T-helper 2 cell treated with Interferon-gamma antibody and Interleukin-4, amounts not matched to agents 5 μg/mL and 100 μg/mL, for 36 hours (primary cell): Measurements from ENCODE around the gene RIF1.

ENCODE experiments used
- DNase-seq: peaks from one replicate; pipeline ENCODE4 v3.0.0; 2021; ENCODE audit warnings: low spot score
- H3K27ac Mint-ChIP-seq: one replicate; pipeline ENCODE4 v1.8.0; 2021; ENCODE audit warnings: mild to moderate bottlenecking, mixed read lengths
- H3K27me3 Mint-ChIP-seq: one replicate; pipeline ENCODE4 v1.8.0; 2021; ENCODE audit warnings: low read depth, mixed read lengths
- H3K36me3 Mint-ChIP-seq: one replicate; pipeline ENCODE4 v1.8.0; 2021; ENCODE audit warnings: low read depth, mixed read lengths
- H3K4me1 Mint-ChIP-seq: one replicate; pipeline ENCODE4 v1.8.0; 2021; ENCODE audit warnings: low read depth, mixed read lengths
- H3K4me3 Mint-ChIP-seq: one replicate; pipeline ENCODE4 v1.8.0; 2022; ENCODE audit warnings: mild to moderate bottlenecking, moderate library complexity, mixed read lengths
- H3K9me3 Mint-ChIP-seq: one replicate; pipeline ENCODE4 v1.8.0; 2021; ENCODE audit warnings: mixed read lengths

RIF1 gene

GRCh38 chr2:151498178-151498577 lies 88.5 kb downstream of the RIF1 start:
- DNase-seq: no peak
- no peak overlapping the region for H3K4me3 Mint-ChIP-seq
- H3K27me3 Mint-ChIP-seq: no peaks in the 10 kb centered on the region
- H3K36me3 Mint-ChIP-seq: peaks cover 3% of the 10 kb centered on the region
- H3K27ac Mint-ChIP-seq: no peak overlapping the region
- H3K9me3 Mint-ChIP-seq: no peaks in the 10 kb centered on the region
- peaks cover 3% of the 10 kb centered on the region for H3K4me1 Mint-ChIP-seq

- Mint-ChIP-seq H3K4me3 (no peak overlapping the region), H3K9me3 (no peaks in the 10 kb centered on the region), H3K27me3 (no peaks in the 10 kb centered on the region), H3K4me1 (no peaks in the 10 kb centered on the region), H3K27ac (no peak overlapping the region), H3K36me3 (no peaks in the 10 kb centered on the region)
- DNase-seq: no peak
Measured at GRCh38 chr2:151506170-151506569, 96.5 kb downstream of the RIF1 start.

- no peaks in the 10 kb centered on the region for H3K4me1 Mint-ChIP-seq
- no peaks in the 10 kb centered on the region for H3K36me3 Mint-ChIP-seq
- H3K27me3 Mint-ChIP-seq: no peaks in the 10 kb centered on the region
- DNase-seq: no peak
- no peak overlapping the region for H3K4me3 Mint-ChIP-seq
- no peaks in the 10 kb centered on the region for H3K9me3 Mint-ChIP-seq
- H3K27ac Mint-ChIP-seq: no peak overlapping the region
Measured at GRCh38 chr2:151508519-151508918, 98.8 kb downstream of the RIF1 start.

GRCh38 chr2:151518802-151519201 lies 109.1 kb downstream of the RIF1 start:
- H3K27me3 Mint-ChIP-seq: no peaks in the 10 kb centered on the region
- H3K27ac Mint-ChIP-seq: no peak overlapping the region
- DNase-seq: no peak
- H3K4me1 Mint-ChIP-seq: no peaks in the 10 kb centered on the region
- no peaks in the 10 kb centered on the region for H3K36me3 Mint-ChIP-seq
- H3K4me3 Mint-ChIP-seq: no peak overlapping the region
- H3K9me3 Mint-ChIP-seq: no peaks in the 10 kb centered on the region

GRCh38 chr2:151520976-151521375 lies 111.3 kb downstream of the RIF1 start:
- Mint-ChIP-seq H3K4me3 (no peak overlapping the region), H3K9me3 (no peaks in the 10 kb centered on the region), H3K36me3 (no peaks in the 10 kb centered on the region), H3K27me3 (no peaks in the 10 kb centered on the region), H3K27ac (no peak overlapping the region), H3K4me1 (no peaks in the 10 kb centered on the region)
- DNase-seq: no peak

GRCh38 chr2:151522556-151522955 lies 112.9 kb downstream of the RIF1 start:
- DNase-seq: no peak
- H3K27ac Mint-ChIP-seq: no peak overlapping the region
- no peaks in the 10 kb centered on the region for H3K4me1 Mint-ChIP-seq
- no peaks in the 10 kb centered on the region for H3K27me3 Mint-ChIP-seq
- H3K9me3 Mint-ChIP-seq: no peaks in the 10 kb centered on the region
- H3K4me3 Mint-ChIP-seq: no peak overlapping the region
- no peaks in the 10 kb centered on the region for H3K36me3 Mint-ChIP-seq

- DNase-seq: no peak
- Mint-ChIP-seq H3K27me3 (no peaks in the 10 kb centered on the region), H3K27ac (no peak overlapping the region), H3K9me3 (no peaks in the 10 kb centered on the region), H3K4me1 (no peaks in the 10 kb centered on the region), H3K36me3 (no peaks in the 10 kb centered on the region), H3K4me3 (no peak overlapping the region)
Measured at GRCh38 chr2:151523850-151524249, 114.1 kb downstream of the RIF1 start.

- H3K36me3 Mint-ChIP-seq: no peaks in the 10 kb centered on the region
- no peaks in the 10 kb centered on the region for H3K27me3 Mint-ChIP-seq
- no peaks in the 10 kb centered on the region for H3K4me1 Mint-ChIP-seq
- no peak overlapping the region for H3K4me3 Mint-ChIP-seq
- H3K9me3 Mint-ChIP-seq: no peaks in the 10 kb centered on the region
- no peak overlapping the region for H3K27ac Mint-ChIP-seq
- DNase-seq: no peak
Measured at GRCh38 chr2:151525821-151526373, 116.2 kb downstream of the RIF1 start.

GRCh38 chr2:151526572-151527090 lies 116.9 kb downstream of the RIF1 start:
- Mint-ChIP-seq H3K27me3 (no peaks in the 10 kb centered on the region), H3K36me3 (no peaks in the 10 kb centered on the region), H3K4me3 (no peak overlapping the region), H3K9me3 (no peaks in the 10 kb centered on the region), H3K4me1 (no peaks in the 10 kb centered on the region), H3K27ac (no peak overlapping the region)
- no peak for DNase-seq
